SK-N-SH (cell line): ENCODE results near the gene AGPAT3. TPM values are rescaled to one million over a fixed set of nuclear protein-coding genes. Genes with fewer than 3 reads are reported as not detected.

ENCODE experiments used
- CTCF ChIA-PET: fragments of 300-600, 350-600 bp; formaldehyde crosslinking; extraction: SDS; loops from one replicate; lab custom pipeline; 2021; lab: Yijun Ruan, JAX
- POLR2A ChIA-PET: fragments of 350-600 bp; sonication (Branson Sonifier 250); formaldehyde crosslinking; extraction: SDS; loops from one replicate; lab custom pipeline; 2020; ENCODE audit warnings: antibody characterized with exemption, inconsistent platforms; lab: Yijun Ruan, JAX
- DNase-seq: peaks from one replicate; pipeline ENCODE4 v3.0.0; 2012
- H2AFZ ChIP-seq: fragments of 200-600 bp; sonication (generic); 2 replicates; pipeline ENCODE4 v1.8.1; 2016; ENCODE audit warnings: antibody characterized with exemption, mild to moderate bottlenecking, low read depth
- H3F3A ChIP-seq: fragments of 200-600 bp; sonication (generic); replicated peaks from 2 replicates; pipeline ENCODE3; 2016; ENCODE audit warnings: antibody characterized with exemption, mild to moderate bottlenecking; ENCODE audit not compliant: insufficient read depth
- H3K27ac ChIP-seq, 2 experiments: fragments of 200-500 bp in 1 of 2; fragments of 200-600 bp in 1 of 2; sonication (Bioruptor generic) in 1 of 2; sonication (generic), shearing (Covaris generic) in 1 of 2; 2 replicates each; pipeline versions ENCODE4 v1.5.1 to v1.6.1; 2014 to 2016; ENCODE audit warnings: low read depth in 2 of 2, inconsistent platforms in 1 of 2, low read length in 1 of 2, mild to moderate bottlenecking in 1 of 2, mixed read lengths in 1 of 2
- H3K27me3 ChIP-seq: fragments of 200-600 bp; sonication (generic), shearing (Covaris generic); 2 replicates; pipeline ENCODE4 v1.6.1; 2016; ENCODE audit warnings: mixed run types; ENCODE audit not compliant: insufficient read depth
- H3K36me3 ChIP-seq, 2 experiments: fragments of 200-500 bp in 1 of 2; fragments of 200-600 bp in 1 of 2; sonication (Bioruptor generic) in 1 of 2; sonication (generic) in 1 of 2; replicated peaks in 1 of 2; 2 replicates each; pipeline versions ENCODE3 to v1.5.1; 2014 to 2016; ENCODE audit warnings: low read length in 1 of 2, mild to moderate bottlenecking in 1 of 2; ENCODE audit not compliant: insufficient read depth in 2 of 2, control insufficient read depth in 1 of 2
- H3K4me1 ChIP-seq, 2 experiments: fragments of 200-500 bp in 1 of 2; fragments of 200-600 bp in 1 of 2; sonication (Bioruptor generic) in 1 of 2; sonication (generic), shearing (Covaris generic) in 1 of 2; 2 replicates each; pipeline versions ENCODE4 v1.5.1 to v1.6.1; 2014 to 2016; ENCODE audit warnings: low read depth in 1 of 2, low read length in 1 of 2, mixed run types in 1 of 2; ENCODE audit not compliant: insufficient read depth in 2 of 2, control insufficient read depth in 1 of 2
- H3K4me2 ChIP-seq: fragments of 200-600 bp; sonication (generic), shearing (Covaris generic); 2 replicates; pipeline ENCODE4 v1.6.1; 2017; ENCODE audit warnings: mixed run types
- H3K4me3 ChIP-seq, 2 experiments: fragments of 200-500 bp in 1 of 2; fragments of 200-600 bp in 1 of 2; sonication (Bioruptor generic) in 1 of 2; sonication (generic), shearing (Covaris generic) in 1 of 2; 2 replicates each; pipeline versions ENCODE4 v1.5.1 to v1.8.1; 2014 to 2016; ENCODE audit warnings: low read depth in 2 of 2, inconsistent platforms in 1 of 2, low read length in 1 of 2, mild to moderate bottlenecking in 1 of 2, mixed read lengths in 1 of 2, moderate library complexity in 1 of 2
- H3K79me2 ChIP-seq: fragments of 200-600 bp; sonication (generic); 2 replicates; pipeline ENCODE4 v1.8.1; 2017; ENCODE audit warnings: mild to moderate bottlenecking; ENCODE audit not compliant: insufficient read depth
- H3K9ac ChIP-seq: fragments of 200-600 bp; sonication (generic); 2 replicates; pipeline ENCODE4 v1.6.1; 2017; ENCODE audit warnings: mixed run types
- H3K9me2 ChIP-seq: fragments of 200-600 bp; sonication (generic); 2 replicates; pipeline ENCODE4 v1.6.1; 2017; ENCODE audit warnings: mixed run types
- H3K9me3 ChIP-seq: fragments of 200-600 bp; sonication (generic); 2 replicates; pipeline ENCODE4 v1.6.1; 2017; ENCODE audit warnings: mixed run types, mild to moderate bottlenecking, moderate library complexity
- H4K20me1 ChIP-seq: fragments of 200-600 bp; sonication (generic); 2 replicates; pipeline ENCODE4 v1.6.1; 2017; ENCODE audit warnings: mild to moderate bottlenecking, mixed run types; ENCODE audit not compliant: insufficient read depth
- CHD2 ChIP-seq: fragments of 150-350 bp; IDR thresholded peaks from 2 replicates; pipeline ENCODE4 v1.6.1; 2018; ENCODE audit warnings: low read length; ENCODE audit not compliant: partially characterized antibody
- ELF1 ChIP-seq: IDR thresholded peaks from 2 replicates; pipeline ENCODE4 v1.4.0; 2012
- EP300 ChIP-seq, 2 experiments: IDR thresholded peaks; 2 replicates each; pipeline versions ENCODE4 v1.4.0 to v1.6.1; 2012; ENCODE audit warnings: borderline replicate concordance in 1 of 2, low read depth in 1 of 2, low read length in 1 of 2
- EZH2phosphoT487 ChIP-seq: fragments of 200-600 bp; sonication (generic); IDR thresholded peaks from 2 replicates; pipeline ENCODE4 v1.6.1; 2017; ENCODE audit warnings: low read depth, mixed run types, mild to moderate bottlenecking, antibody characterized with exemption, moderate library complexity, borderline replicate concordance
- FOSL2 ChIP-seq: IDR thresholded peaks from 2 replicates; pipeline ENCODE4 v1.4.0; 2012; ENCODE audit warnings: low read depth, mild to moderate bottlenecking, moderate library complexity, borderline replicate concordance
- FOXJ3 ChIP-seq: sonication (generic); formaldehyde crosslinking; IDR thresholded peaks from 2 replicates; pipeline ENCODE4 v1.5.1; 2020; ENCODE audit warnings: mild to moderate bottlenecking, missing genetic modification reagents
- FOXM1 ChIP-seq: IDR thresholded peaks from 2 replicates; pipeline ENCODE4 v1.4.0; 2012; ENCODE audit warnings: low read depth, mild to moderate bottlenecking
- GABPA ChIP-seq: IDR thresholded peaks from 2 replicates; pipeline ENCODE4 v1.4.0; 2012; ENCODE audit warnings: low read depth, mild to moderate bottlenecking
- GATA2 ChIP-seq: sonication (generic); formaldehyde crosslinking; IDR thresholded peaks from 2 replicates; pipeline ENCODE4 v1.5.0; 2020; ENCODE audit warnings: mild to moderate bottlenecking, missing genetic modification reagents
- JUND ChIP-seq: IDR thresholded peaks from 2 replicates; pipeline ENCODE4 v1.4.0; 2012
- MAX ChIP-seq: IDR thresholded peaks from 2 replicates; pipeline ENCODE4 v1.4.0; 2012; ENCODE audit warnings: low read depth
- MEF2A ChIP-seq: IDR thresholded peaks from 2 replicates; pipeline ENCODE4 v1.4.0; 2012; ENCODE audit warnings: low read depth, borderline replicate concordance
- POLR2AphosphoS5 ChIP-seq: IDR thresholded peaks from 2 replicates; pipeline ENCODE4 v1.6.1; 2012; ENCODE audit warnings: low read depth, low read length
- RAD21 ChIP-seq: IDR thresholded peaks from 2 replicates; pipeline ENCODE4 v1.6.1; 2012; ENCODE audit warnings: mild to moderate bottlenecking, low read length
- RFX5 ChIP-seq: IDR thresholded peaks from 2 replicates; pipeline ENCODE4 v1.6.1; 2012; ENCODE audit warnings: mild to moderate bottlenecking, improper control_type of control experiment, low read length
- SIN3A ChIP-seq: IDR thresholded peaks from 2 replicates; pipeline ENCODE4 v1.6.1; 2012; ENCODE audit warnings: low read depth, mild to moderate bottlenecking, low read length, moderate library complexity, borderline replicate concordance
- SMC3 ChIP-seq: IDR thresholded peaks from 2 replicates; pipeline ENCODE4 v1.6.1; 2012; ENCODE audit warnings: low read depth, low read length, improper control_type of control experiment
- USF1 ChIP-seq: IDR thresholded peaks from 2 replicates; pipeline ENCODE4 v1.4.0; 2012; ENCODE audit warnings: low read depth, borderline replicate concordance
- YY1 ChIP-seq: IDR thresholded peaks from 2 replicates; pipeline ENCODE4 v1.4.0; 2012; ENCODE audit warnings: low read depth, mild to moderate bottlenecking
- WGBS: methylation state at CpG from one replicate; pipeline ENCODE4 v1.1.6; 2017; ENCODE audit warnings: low lambda C conversion rate; 5-methylcytosine and 5-hydroxymethylcytosine counted together
- polyA plus RNA-seq, 3 experiments: library from polyadenylated mRNA; depleted of rRNA; stranded (reverse); fragments of >200 nt; gene quantifications; 2 replicates each; pipeline ENCODE4 v1.2.3, GENCODE V29; 2012
- TF ChIP-seq, protein P1 (sequence below): IDR thresholded peaks from 2 replicates; pipeline ENCODE4 v1.6.1; 2012; ENCODE audit warnings: mild to moderate bottlenecking, low read depth, low read length, moderate library complexity

Gene AGPAT3
- polyA plus RNA-seq, 1 of the 3 experiments (the other 2 are of a cell fraction) = 35.3 TPM

- no peaks in the 10 kb centered on the region for H3K27me3 ChIP-seq
- H3K4me2 ChIP-seq = no peak overlapping the region
- ChIA-PET POLR2A (no interaction called here), CTCF (interaction anchor here (1.6 kb wide), 1 partner anchor 20 kb away, joined by 3 read pairs; no protein-coding TSS in a partner anchor)
- DNase-seq = no peak
- H3K9ac ChIP-seq = no peak overlapping the region
- no peaks in the 10 kb centered on the region for H3F3A ChIP-seq
- no peak for TF ChIP-seq YY1
- TF ChIP-seq SMC3 = no peak
- TF ChIP-seq RFX5 = no peak
- no peak for TF ChIP-seq EP300 (IDR thresholded peaks at IDR 0.05; ENCODE audit: borderline replicate concordance in 1 of 2, low read depth in 1 of 2, low read length in 1 of 2)
- no peak for TF ChIP-seq MEF2A
- TF ChIP-seq USF1 = no peak
- TF ChIP-seq ELF1 = no peak
- TF ChIP-seq, protein P1, sequence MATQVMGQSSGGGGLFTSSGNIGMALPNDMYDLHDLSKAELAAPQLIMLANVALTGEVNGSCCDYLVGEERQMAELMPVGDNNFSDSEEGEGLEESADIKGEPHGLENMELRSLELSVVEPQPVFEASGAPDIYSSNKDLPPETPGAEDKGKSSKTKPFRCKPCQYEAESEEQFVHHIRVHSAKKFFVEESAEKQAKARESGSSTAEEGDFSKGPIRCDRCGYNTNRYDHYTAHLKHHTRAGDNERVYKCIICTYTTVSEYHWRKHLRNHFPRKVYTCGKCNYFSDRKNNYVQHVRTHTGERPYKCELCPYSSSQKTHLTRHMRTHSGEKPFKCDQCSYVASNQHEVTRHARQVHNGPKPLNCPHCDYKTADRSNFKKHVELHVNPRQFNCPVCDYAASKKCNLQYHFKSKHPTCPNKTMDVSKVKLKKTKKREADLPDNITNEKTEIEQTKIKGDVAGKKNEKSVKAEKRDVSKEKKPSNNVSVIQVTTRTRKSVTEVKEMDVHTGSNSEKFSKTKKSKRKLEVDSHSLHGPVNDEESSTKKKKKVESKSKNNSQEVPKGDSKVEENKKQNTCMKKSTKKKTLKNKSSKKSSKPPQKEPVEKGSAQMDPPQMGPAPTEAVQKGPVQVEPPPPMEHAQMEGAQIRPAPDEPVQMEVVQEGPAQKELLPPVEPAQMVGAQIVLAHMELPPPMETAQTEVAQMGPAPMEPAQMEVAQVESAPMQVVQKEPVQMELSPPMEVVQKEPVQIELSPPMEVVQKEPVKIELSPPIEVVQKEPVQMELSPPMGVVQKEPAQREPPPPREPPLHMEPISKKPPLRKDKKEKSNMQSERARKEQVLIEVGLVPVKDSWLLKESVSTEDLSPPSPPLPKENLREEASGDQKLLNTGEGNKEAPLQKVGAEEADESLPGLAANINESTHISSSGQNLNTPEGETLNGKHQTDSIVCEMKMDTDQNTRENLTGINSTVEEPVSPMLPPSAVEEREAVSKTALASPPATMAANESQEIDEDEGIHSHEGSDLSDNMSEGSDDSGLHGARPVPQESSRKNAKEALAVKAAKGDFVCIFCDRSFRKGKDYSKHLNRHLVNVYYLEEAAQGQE = no peak
- TF ChIP-seq FOSL2 = no peak
- TF ChIP-seq MAX = no peak
- no peak for TF ChIP-seq RAD21
- no peak for TF ChIP-seq GATA2
- no peak for TF ChIP-seq EZH2phosphoT487
- TF ChIP-seq CHD2 = no peak
- TF ChIP-seq POLR2AphosphoS5 = no peak
- TF ChIP-seq JUND = no peak
- no peak for TF ChIP-seq SIN3A
- TF ChIP-seq FOXM1 = no peak
- TF ChIP-seq FOXJ3 = no peak
- TF ChIP-seq GABPA = no peak
- H4K20me1 ChIP-seq = no peaks in the 10 kb centered on the region
- peaks cover 0 to 2% of the 10 kb centered on the region in 2 experiments; a peak in 1 of 4 replicates for H3K4me1 ChIP-seq
- no peak overlapping the region for H3K27ac ChIP-seq
- no peak overlapping the region for H3K4me3 ChIP-seq
- H3K36me3 ChIP-seq = no peaks in the 10 kb centered on the region
- H3K9me2 ChIP-seq = no peaks in the 10 kb centered on the region
- H2AFZ ChIP-seq = no peak overlapping the region
- no peaks in the 10 kb centered on the region for H3K79me2 ChIP-seq
- 62% methylated on average over 12 of the region's 13 CpGs for WGBS
- H3K9me3 ChIP-seq = no peaks in the 10 kb centered on the region
These were observed 15.3 kb upstream of the AGPAT3 start for GRCh38 chr21:43849532-43850299.
